ENCODE measurements around the gene NPR3.

The NPR3 gene

GRCh38 chr5:32710550-32711361 is at the start of gene NPR3:
NPR3 (plus strand) TSS chr5:32711321; CDS start chr5:32711777, 456 bp downstream.
- Histone ChIP-seq H3K9ac (peak within 1 kb of the TSS; percentile 16; the same call in 1 of the 2 replicates), H3K79me2 (ENCODE audit: insufficient read depth, low read depth) (no peaks in the 10 kb centered on the region), H4K20me1 (ENCODE audit: insufficient read depth) (no peaks in the 10 kb centered on the region), H3K36me3 (ENCODE audit: insufficient read depth) (no peaks in the 10 kb centered on the region), H3K27me3 (ENCODE audit: insufficient read depth, low read depth) (no peaks in the 10 kb centered on the region), H3K27ac (no peak within 1 kb of the TSS), H3K4me3 (IDR thresholded peaks at IDR 0.05; ENCODE audit: insufficient read depth, low read depth, low read length) (peak within 1 kb of the TSS; percentile 51), H2AFZ (ENCODE audit: low read depth) (peak within 1 kb of the TSS; percentile 99), H3K4me2 (peak within 1 kb of the TSS; percentile 83), H3K4me1 (ENCODE audit: low read depth, poor library complexity, severe bottlenecking) (no peaks in the 10 kb centered on the region)
- no peak for TF ChIP-seq CTCF (conservative IDR thresholded peaks at IDR 0.05; ENCODE audit: low read depth, low read length)

- Histone ChIP-seq H4K20me1 (ENCODE audit: insufficient read depth) (no peaks in the 10 kb centered on the region), H3K4me2 (no peak overlapping the region), H3K79me2 (ENCODE audit: insufficient read depth, low read depth) (no peaks in the 10 kb centered on the region), H3K27ac (no peak overlapping the region), H3K27me3 (ENCODE audit: insufficient read depth, low read depth) (no peaks in the 10 kb centered on the region), H3K4me3 (IDR thresholded peaks at IDR 0.05; ENCODE audit: insufficient read depth, low read depth, low read length) (no peak overlapping the region), H2AFZ (ENCODE audit: low read depth) (no peak overlapping the region), H3K4me1 (ENCODE audit: low read depth, poor library complexity, severe bottlenecking) (no peaks in the 10 kb centered on the region), H3K36me3 (ENCODE audit: insufficient read depth) (no peaks in the 10 kb centered on the region), H3K9ac (no peak overlapping the region)
- no peak for TF ChIP-seq CTCF (conservative IDR thresholded peaks at IDR 0.05; ENCODE audit: low read depth, low read length)
Observed at GRCh38 chr5:32664523-32664922, 46.6 kb upstream of the NPR3 start.

GRCh38 chr5:32668552-32668951 is 42.6 kb upstream of the NPR3 start:
- Histone ChIP-seq H3K36me3 (ENCODE audit: insufficient read depth) (no peaks in the 10 kb centered on the region), H3K4me2 (no peak overlapping the region), H3K9ac (no peak overlapping the region), H3K4me1 (ENCODE audit: low read depth, poor library complexity, severe bottlenecking) (no peaks in the 10 kb centered on the region), H4K20me1 (ENCODE audit: insufficient read depth) (no peaks in the 10 kb centered on the region), H3K27me3 (ENCODE audit: insufficient read depth, low read depth) (no peaks in the 10 kb centered on the region), H3K27ac (no peak overlapping the region), H2AFZ (ENCODE audit: low read depth) (no peak overlapping the region), H3K79me2 (ENCODE audit: insufficient read depth, low read depth) (no peaks in the 10 kb centered on the region), H3K4me3 (IDR thresholded peaks at IDR 0.05; ENCODE audit: insufficient read depth, low read depth, low read length) (no peak overlapping the region)
- TF ChIP-seq CTCF (conservative IDR thresholded peaks at IDR 0.05; ENCODE audit: low read depth, low read length): no peak

- no peaks in the 10 kb centered on the region for H3K4me1 ChIP-seq (ENCODE audit: low read depth, poor library complexity, severe bottlenecking)
- H3K4me3 ChIP-seq (IDR thresholded peaks at IDR 0.05; ENCODE audit: insufficient read depth, low read depth, low read length): no peak overlapping the region
- H4K20me1 ChIP-seq (ENCODE audit: insufficient read depth): no peaks in the 10 kb centered on the region
- no peak overlapping the region for H3K9ac ChIP-seq
- no peak overlapping the region for H3K27ac ChIP-seq
- no peaks in the 10 kb centered on the region for H3K27me3 ChIP-seq (ENCODE audit: insufficient read depth, low read depth)
- H3K79me2 ChIP-seq (ENCODE audit: insufficient read depth, low read depth): no peaks in the 10 kb centered on the region
- TF ChIP-seq CTCF (conservative IDR thresholded peaks at IDR 0.05; ENCODE audit: low read depth, low read length): no peak
- no peak overlapping the region for H2AFZ ChIP-seq (ENCODE audit: low read depth)
- no peaks in the 10 kb centered on the region for H3K36me3 ChIP-seq (ENCODE audit: insufficient read depth)
- no peak overlapping the region for H3K4me2 ChIP-seq
Observed at GRCh38 chr5:32673272-32673671, 37.8 kb upstream of the NPR3 start.

Data from KMS-11 (cell line).